Endothelial cell of umbilical vein (primary cell): ENCODE results near the gene PPP1R1C. TPM values are rescaled to one million over a fixed set of nuclear protein-coding genes. Genes with fewer than 3 reads are reported as not detected.
"Not testable (repeated sequence)": the region's sequence is repeated elsewhere in the genome, so short reads cannot be mapped to it uniquely, and the experiment has no call there.

Source experiments
- BruUV-seq: library from RNA; stranded (reverse); fragments of 400-500 nt; replicated peaks from 2 replicates; lab custom pipeline; 2021; lab: Mats Ljungman, UMichigan
- CTCF ChIA-PET: fragments of 300-600, 350-600 bp; sonication (Branson Sonifier 250); formaldehyde crosslinking; loops from one replicate; lab custom pipeline; 2021; ENCODE audit warnings: antibody characterized with exemption, inconsistent platforms; lab: Charles Lee
- POLR2A ChIA-PET: fragments of 300-600, 350-600 bp; sonication (Branson Sonifier 250); formaldehyde crosslinking; loops from one replicate; lab custom pipeline; 2021; ENCODE audit warnings: antibody characterized with exemption, inconsistent platforms; lab: Charles Lee
- DNase-seq: peaks from one replicate; pipeline ENCODE4 v3.0.0-alpha.2; 2011; ENCODE audit warnings: low read depth, low spot score
- FAIRE-seq: peaks from 2 replicates; lab custom pipeline; 2011; peaks lifted over from hg19 to GRCh38; lab: Jason Lieb, UNC
- H2AFZ ChIP-seq: 2 replicates; pipeline ENCODE4 v1.6.0; 2012; ENCODE audit warnings: low read depth, low read length, control low read depth, inconsistent platforms
- H3K27ac ChIP-seq: 2 replicates; pipeline ENCODE4 v1.5.1; 2011; ENCODE audit warnings: low read depth, mild to moderate bottlenecking, control low read depth, low read length, moderate library complexity; ENCODE audit not compliant: insufficient read depth
- H3K27me3 ChIP-seq, 2 experiments: 2 replicates each; pipeline versions ENCODE4 v1.6.0 to v1.6.1; 2011; ENCODE audit warnings: low read length in 2 of 2, mixed read lengths in 1 of 2; ENCODE audit not compliant: control insufficient read depth in 2 of 2, insufficient read depth in 2 of 2
- H3K36me3 ChIP-seq, 2 experiments: 2 replicates in 1 of 2; 3 replicates in 1 of 2; pipeline ENCODE4 v1.5.1; 2011; ENCODE audit warnings: low read length in 2 of 2, mild to moderate bottlenecking in 1 of 2, moderate library complexity in 1 of 2; ENCODE audit not compliant: control insufficient read depth in 2 of 2, insufficient read depth in 2 of 2; ENCODE audit errors: extremely low read depth in 1 of 2
- H3K4me1 ChIP-seq: 3 replicates; pipeline ENCODE4 v1.5.1; 2011; ENCODE audit warnings: mild to moderate bottlenecking, low read length; ENCODE audit not compliant: control insufficient read depth, insufficient read depth; ENCODE audit errors: extremely low read depth
- H3K4me2 ChIP-seq: 2 replicates; pipeline ENCODE4 v1.6.1; 2011; ENCODE audit warnings: low read length, control low read depth, mixed read lengths; ENCODE audit not compliant: insufficient read depth
- H3K4me3 ChIP-seq, 3 experiments: fragments of 200-600 bp in 1 of 3; sonication (generic), shearing (Covaris generic) in 1 of 3; replicated peaks in 1 of 3; 2 replicates each; pipeline ENCODE4 v1.5.1; 2011 to 2016; ENCODE audit warnings: control low read depth in 3 of 3, low read length in 3 of 3, mild to moderate bottlenecking in 2 of 3, inconsistent platforms in 1 of 3, low read depth in 1 of 3, moderate library complexity in 1 of 3; ENCODE audit not compliant: insufficient read depth in 1 of 3
- H3K79me2 ChIP-seq: 2 replicates; pipeline ENCODE4 v1.6.0; 2012; ENCODE audit warnings: low read length, inconsistent platforms; ENCODE audit not compliant: control insufficient read depth, insufficient read depth
- H3K9ac ChIP-seq: replicated peaks from 2 replicates; pipeline ENCODE3; 2011; ENCODE audit warnings: low read length, control low read depth; ENCODE audit not compliant: insufficient read depth; ENCODE audit errors: extremely low read depth
- H3K9me1 ChIP-seq: replicated peaks from 3 replicates; pipeline ENCODE4 v1.6.0; 2011; ENCODE audit warnings: mild to moderate bottlenecking, low read length; ENCODE audit not compliant: control insufficient read depth, insufficient read depth; ENCODE audit errors: extremely low read depth
- H3K9me3 ChIP-seq: replicated peaks from 2 replicates; pipeline ENCODE4 v1.5.1; 2012; ENCODE audit warnings: low read length, inconsistent platforms; ENCODE audit not compliant: control insufficient read depth, insufficient read depth
- H4K20me1 ChIP-seq: replicated peaks from 2 replicates; pipeline ENCODE3; 2011; ENCODE audit warnings: mild to moderate bottlenecking, low read length; ENCODE audit not compliant: control insufficient read depth, insufficient read depth; ENCODE audit errors: extremely low read depth
- EZH2 ChIP-seq: IDR thresholded peaks from 2 replicates; pipeline ENCODE4 v1.6.1; 2012; ENCODE audit warnings: borderline replicate concordance, low read depth, mild to moderate bottlenecking, moderate library complexity, low read length, inconsistent platforms; ENCODE audit not compliant: severe bottlenecking
- GATA2 ChIP-seq: IDR thresholded peaks from 2 replicates; pipeline ENCODE4 v1.7.0; 2011; ENCODE audit warnings: low read depth, mild to moderate bottlenecking, moderate library complexity, mixed read lengths, low read length; ENCODE audit not compliant: insufficient read length, insufficient read depth
- JUN ChIP-seq: IDR thresholded peaks from 2 replicates; pipeline ENCODE4 v1.6.1; 2011; ENCODE audit warnings: borderline replicate concordance, low read depth; ENCODE audit not compliant: insufficient read length, insufficient read depth
- MAX ChIP-seq: IDR thresholded peaks from 2 replicates; pipeline ENCODE4 v1.6.1; 2011; ENCODE audit not compliant: insufficient read depth, insufficient read length
- MYC ChIP-seq: IDR thresholded peaks from one replicate; pipeline ENCODE4 v1.6.1; 2011; ENCODE audit warnings: mild to moderate bottlenecking, low read depth, low read length
- POLR2A ChIP-seq: IDR thresholded peaks from 2 replicates; pipeline ENCODE4 v1.6.1; 2012; ENCODE audit warnings: low read depth, mild to moderate bottlenecking, control low read depth, low read length
- POLR2AphosphoS5 ChIP-seq: IDR thresholded peaks from 2 replicates; pipeline ENCODE4 v1.6.1; 2012; ENCODE audit warnings: low read depth, mild to moderate bottlenecking, control low read depth, low read length, moderate library complexity; ENCODE audit not compliant: insufficient read depth
- dilution Hi-C: fragments of 300-500 bp; cut with MboI; formaldehyde crosslinking; loops from one replicate; pipeline ENCODE4 v1.15.0; 2019; ENCODE audit warnings: low sequenced_read_pairs; ENCODE audit not compliant: extremely low pct_ligation_motif_present
- intact Hi-C: fragments of 100-400 bp; cut with micrococcal nuclease; formaldehyde crosslinking; loops from one replicate; pipeline ENCODE4 v1.10.0; 2022
- polyA plus RNA-seq, 4 experiments: library from polyadenylated mRNA; depleted of rRNA in 3 of 4; stranded (reverse) in 3 of 4; unstranded in 1 of 4; fragments of >200 nt; gene quantifications; 2 replicates each; pipeline versions ENCODE4 v1.2.1 to v1.2.3, GENCODE V29; 2011 to 2012; ENCODE audit warnings: missing spikeins in 1 of 4
- total RNA-seq: library from RNA; stranded (reverse); gene quantifications from 2 replicates; pipeline ENCODE4 v1.2.3, GENCODE V29; 2021

Gene PPP1R1C
- total and polyA plus RNA-seq, 2 donors (not counting 3 experiments of a cell fraction or from before 2014, with no cell fraction given) = 0.26 TPM; not detected in 1

DNA sequence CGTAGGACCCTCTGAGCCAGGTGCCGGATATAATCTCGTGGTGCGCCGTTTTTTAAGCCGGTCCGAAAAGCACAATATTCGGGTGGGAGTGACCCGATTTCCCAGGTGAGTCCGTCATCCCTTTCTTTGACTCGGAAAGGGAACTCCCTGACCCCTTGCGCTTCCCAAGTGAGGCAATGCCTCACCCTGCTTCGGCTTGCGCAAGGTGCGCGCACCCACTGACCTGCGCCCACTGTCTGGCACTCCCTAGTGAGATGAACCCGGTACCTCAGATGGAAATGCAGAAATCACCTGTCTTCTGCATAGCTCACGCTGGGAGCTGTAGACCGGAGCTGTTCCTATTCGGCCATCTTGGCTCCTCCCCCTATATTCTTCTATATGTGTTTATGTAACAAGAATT is 45.2 kb downstream of the PPP1R1C start:
- intact Hi-C loops, BruUV-seq, FAIRE-seq, H3K9ac ChIP-seq, H3K4me3 ChIP-seq, H4K20me1 ChIP-seq, H3K27me3 ChIP-seq, H3K9me3 ChIP-seq, DNase-seq, H3K4me2 ChIP-seq, CTCF ChIA-PET, H3K79me2 ChIP-seq, POLR2A ChIA-PET, H3K4me1 ChIP-seq, H3K36me3 ChIP-seq, dilution Hi-C loops, H3K9me1 ChIP-seq, H2AFZ ChIP-seq, H3K27ac ChIP-seq: not testable (repeated sequence)

GRCh38 chr2:182031956-182032355 is 46.3 kb downstream of the PPP1R1C start:
- H3K27ac ChIP-seq = no peak overlapping the region
- no peak for TF ChIP-seq MYC
- no peak for TF ChIP-seq JUN
- no peak for TF ChIP-seq POLR2A
- no peak for TF ChIP-seq EZH2
- no peak for TF ChIP-seq POLR2AphosphoS5
- TF ChIP-seq MAX = no peak
- no peak for TF ChIP-seq GATA2
- H3K9me1 ChIP-seq = no peaks in the 10 kb centered on the region
- no peak overlapping the region for H3K4me3 ChIP-seq
- POLR2A ChIA-PET = no interaction called here
- CTCF ChIA-PET = no interaction called here
- no peak overlapping the region for H2AFZ ChIP-seq
- FAIRE-seq = no peak
- H4K20me1 ChIP-seq = no peaks in the 10 kb centered on the region
- dilution Hi-C loops = no loop called here
- DNase-seq = no peak
- intact Hi-C loops = no loop called here
- H3K79me2 ChIP-seq = no peaks in the 10 kb centered on the region
- no peaks in the 10 kb centered on the region for H3K4me1 ChIP-seq
- no TSS peak for BruUV-seq
- no peaks in the 10 kb centered on the region for H3K36me3 ChIP-seq
- H3K9ac ChIP-seq = no peak overlapping the region
- no peak overlapping the region for H3K4me2 ChIP-seq
- H3K9me3 ChIP-seq = no peaks in the 10 kb centered on the region
- H3K27me3 ChIP-seq = no peaks in the 10 kb centered on the region
